Measurements from ENCODE around the gene CBLIF.

CBLIF gene

DNA sequence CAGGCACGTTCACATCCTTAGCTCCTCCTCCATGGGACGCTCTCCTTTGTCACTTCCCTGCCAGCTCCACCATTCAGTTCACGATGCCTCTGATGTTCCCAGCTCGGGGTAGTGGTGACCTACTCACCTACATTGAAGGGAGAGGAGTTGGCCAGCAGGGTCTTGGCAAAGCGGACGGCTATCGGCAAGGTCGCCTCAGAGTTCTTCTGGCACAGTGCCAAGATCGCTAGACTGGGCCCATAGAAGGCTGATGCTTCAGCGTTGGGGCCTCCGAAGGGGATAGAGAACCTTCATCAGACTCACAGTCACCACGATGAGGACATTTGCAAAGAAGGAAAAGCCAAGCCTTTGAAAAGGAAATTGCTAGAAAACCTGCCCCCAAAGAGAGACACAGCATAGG lies 3.0 kb downstream of the CBLIF start:
- Histone ChIP-seq H3F3A (ENCODE audit: control insufficient read depth, insufficient read depth) (no peaks in the 10 kb centered on the region), H3K9me3 (ENCODE audit: control insufficient read depth, insufficient read depth, low read length) (no peaks in the 10 kb centered on the region), H3K4me3 (ENCODE audit: low read length) (no peak overlapping the region), H3K9me2 (replicated peaks; ENCODE audit: control insufficient read depth, low read length) (no peaks in the 10 kb centered on the region), H3K79me2 (ENCODE audit: control insufficient read depth, low read length) (no peaks in the 10 kb centered on the region), H3K27ac (ENCODE audit: low read depth, low read length) (no peak overlapping the region), H4K20me1 (ENCODE audit: control insufficient read depth, insufficient read depth, low read depth, low read length) (no peaks in the 10 kb centered on the region), H3K27me3 (ENCODE audit: control insufficient read depth, low read length) (no peaks in the 10 kb centered on the region), H3K4me2 (ENCODE audit: low read length) (no peak overlapping the region), H3K4me1 (ENCODE audit: control insufficient read depth, low read length) (no peaks in the 10 kb centered on the region), H3K36me3 (ENCODE audit: control insufficient read depth, low read length) (no peaks in the 10 kb centered on the region)
- TF ChIP-seq, protein P1, sequence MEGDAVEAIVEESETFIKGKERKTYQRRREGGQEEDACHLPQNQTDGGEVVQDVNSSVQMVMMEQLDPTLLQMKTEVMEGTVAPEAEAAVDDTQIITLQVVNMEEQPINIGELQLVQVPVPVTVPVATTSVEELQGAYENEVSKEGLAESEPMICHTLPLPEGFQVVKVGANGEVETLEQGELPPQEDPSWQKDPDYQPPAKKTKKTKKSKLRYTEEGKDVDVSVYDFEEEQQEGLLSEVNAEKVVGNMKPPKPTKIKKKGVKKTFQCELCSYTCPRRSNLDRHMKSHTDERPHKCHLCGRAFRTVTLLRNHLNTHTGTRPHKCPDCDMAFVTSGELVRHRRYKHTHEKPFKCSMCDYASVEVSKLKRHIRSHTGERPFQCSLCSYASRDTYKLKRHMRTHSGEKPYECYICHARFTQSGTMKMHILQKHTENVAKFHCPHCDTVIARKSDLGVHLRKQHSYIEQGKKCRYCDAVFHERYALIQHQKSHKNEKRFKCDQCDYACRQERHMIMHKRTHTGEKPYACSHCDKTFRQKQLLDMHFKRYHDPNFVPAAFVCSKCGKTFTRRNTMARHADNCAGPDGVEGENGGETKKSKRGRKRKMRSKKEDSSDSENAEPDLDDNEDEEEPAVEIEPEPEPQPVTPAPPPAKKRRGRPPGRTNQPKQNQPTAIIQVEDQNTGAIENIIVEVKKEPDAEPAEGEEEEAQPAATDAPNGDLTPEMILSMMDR (IDR thresholded peaks at IDR 0.05; ENCODE audit: low read depth, low read length, poor library complexity, severe bottlenecking): no peak
- no peak for TF ChIP-seq EZH2phosphoT487 (IDR thresholded peaks at IDR 0.05; ENCODE audit: borderline replicate concordance, low read length)

DNA sequence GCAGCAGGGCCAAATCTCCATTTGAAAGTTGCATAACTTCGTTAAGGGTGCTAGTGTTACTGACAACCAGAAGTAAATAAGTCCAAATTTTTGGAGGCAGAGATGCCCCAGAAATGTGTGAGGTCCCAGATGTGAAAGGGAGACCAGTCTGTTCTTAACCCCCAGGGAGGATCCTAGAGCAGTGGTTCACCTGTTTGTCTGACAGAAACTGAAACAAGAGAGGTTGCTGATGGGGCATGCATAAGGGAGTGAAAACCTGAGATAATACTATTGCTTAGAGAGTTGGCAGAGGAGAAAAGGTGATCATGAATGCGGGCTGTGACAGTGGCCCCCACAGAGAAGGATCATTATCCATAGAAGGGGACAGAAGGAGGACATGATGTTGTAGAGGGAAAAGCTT lies 3.8 kb downstream of the CBLIF start:
- Histone ChIP-seq H3K4me2 (ENCODE audit: low read length) (no peak overlapping the region), H4K20me1 (ENCODE audit: control insufficient read depth, insufficient read depth, low read depth, low read length) (no peaks in the 10 kb centered on the region)

DNA sequence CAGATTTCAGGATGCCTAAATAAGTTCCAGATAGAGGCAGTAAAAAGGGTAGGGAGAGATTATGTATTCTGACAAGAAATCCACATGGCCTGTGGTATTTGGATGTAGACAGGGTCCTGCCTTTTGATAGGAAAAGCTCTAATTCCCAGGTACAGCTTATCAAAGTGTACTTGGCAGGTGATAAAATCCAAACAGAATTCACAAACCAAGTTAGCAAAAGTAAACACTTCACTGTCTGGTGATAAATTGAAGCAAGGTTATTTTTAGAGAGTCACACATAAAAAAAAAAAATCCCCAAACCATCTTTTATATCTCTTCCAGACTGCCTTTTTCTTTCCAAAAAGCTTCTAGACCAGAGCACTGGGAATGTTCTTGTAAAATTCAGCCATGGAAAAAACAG lies 5.7 kb downstream of the CBLIF start:
- Histone ChIP-seq H3K27ac (ENCODE audit: low read depth, low read length) (no peak overlapping the region), H3K4me1 (ENCODE audit: control insufficient read depth, low read length) (no peaks in the 10 kb centered on the region), H3K4me2 (ENCODE audit: low read length) (no peak overlapping the region), H3K9me3 (ENCODE audit: control insufficient read depth, insufficient read depth, low read length) (no peaks in the 10 kb centered on the region), H3K4me3 (ENCODE audit: low read length) (no peak overlapping the region), H3K27me3 (ENCODE audit: control insufficient read depth, low read length) (no peaks in the 10 kb centered on the region), H3K9me2 (replicated peaks; ENCODE audit: control insufficient read depth, low read length) (no peaks in the 10 kb centered on the region), H3K79me2 (ENCODE audit: control insufficient read depth, low read length) (no peaks in the 10 kb centered on the region), H3K36me3 (ENCODE audit: control insufficient read depth, low read length) (no peaks in the 10 kb centered on the region), H4K20me1 (ENCODE audit: control insufficient read depth, insufficient read depth, low read depth, low read length) (no peaks in the 10 kb centered on the region), H3F3A (ENCODE audit: control insufficient read depth, insufficient read depth) (no peaks in the 10 kb centered on the region)
- TF ChIP-seq EZH2phosphoT487 (IDR thresholded peaks at IDR 0.05; ENCODE audit: borderline replicate concordance, low read length): no peak
- TF ChIP-seq, protein P1 (IDR thresholded peaks at IDR 0.05; ENCODE audit: low read depth, low read length, poor library complexity, severe bottlenecking): no peak

More for the DNA sequence above, 3.8 kb downstream of the CBLIF start:
- no peaks in the 10 kb centered on the region for H3K4me1 ChIP-seq (ENCODE audit: control insufficient read depth, low read length)
- no peaks in the 10 kb centered on the region for H3K27me3 ChIP-seq (ENCODE audit: control insufficient read depth, low read length)
- no peaks in the 10 kb centered on the region for H3K79me2 ChIP-seq (ENCODE audit: control insufficient read depth, low read length)
- H3F3A ChIP-seq (ENCODE audit: control insufficient read depth, insufficient read depth): no peaks in the 10 kb centered on the region
- no peaks in the 10 kb centered on the region for H3K36me3 ChIP-seq (ENCODE audit: control insufficient read depth, low read length)
- TF ChIP-seq, protein P1 (IDR thresholded peaks at IDR 0.05; ENCODE audit: low read depth, low read length, poor library complexity, severe bottlenecking): no peak
- TF ChIP-seq EZH2phosphoT487 (IDR thresholded peaks at IDR 0.05; ENCODE audit: borderline replicate concordance, low read length): no peak
- H3K9me2 ChIP-seq (replicated peaks; ENCODE audit: control insufficient read depth, low read length): no peaks in the 10 kb centered on the region
- H3K27ac ChIP-seq (ENCODE audit: low read depth, low read length): no peak overlapping the region
- no peaks in the 10 kb centered on the region for H3K9me3 ChIP-seq (ENCODE audit: control insufficient read depth, insufficient read depth, low read length)
- no peak overlapping the region for H3K4me3 ChIP-seq (ENCODE audit: low read length)

- TF ChIP-seq EZH2phosphoT487 (IDR thresholded peaks at IDR 0.05; ENCODE audit: borderline replicate concordance, low read length): no peak
- TF ChIP-seq, protein P1 (IDR thresholded peaks at IDR 0.05; ENCODE audit: low read depth, low read length, poor library complexity, severe bottlenecking): no peak
- no peaks in the 10 kb centered on the region for H3K36me3 ChIP-seq (ENCODE audit: control insufficient read depth, low read length)
- no peaks in the 10 kb centered on the region for H3K27me3 ChIP-seq (ENCODE audit: control insufficient read depth, low read length)
- H3K4me3 ChIP-seq (ENCODE audit: low read length): no peak overlapping the region
- H4K20me1 ChIP-seq (ENCODE audit: control insufficient read depth, insufficient read depth, low read depth, low read length): no peaks in the 10 kb centered on the region
- H3K9me2 ChIP-seq (replicated peaks; ENCODE audit: control insufficient read depth, low read length): no peaks in the 10 kb centered on the region
- no peaks in the 10 kb centered on the region for H3K4me1 ChIP-seq (ENCODE audit: control insufficient read depth, low read length)
- H3K4me2 ChIP-seq (ENCODE audit: low read length): no peak overlapping the region
- H3K9me3 ChIP-seq (ENCODE audit: control insufficient read depth, insufficient read depth, low read length): no peaks in the 10 kb centered on the region
- H3K27ac ChIP-seq (ENCODE audit: low read depth, low read length): no peak overlapping the region
- no peaks in the 10 kb centered on the region for H3K79me2 ChIP-seq (ENCODE audit: control insufficient read depth, low read length)
- no peaks in the 10 kb centered on the region for H3F3A ChIP-seq (ENCODE audit: control insufficient read depth, insufficient read depth)
These were observed 11.7 kb downstream of the CBLIF start for GRCh38 chr11:59833602-59834001.
